ENCODE measurements around the gene TNNT3. TPM values are rescaled to one million over a fixed set of nuclear protein-coding genes. Genes with fewer than 3 reads are reported as not detected.
"Not testable (repeated sequence)": the region's sequence is repeated elsewhere in the genome, so short reads cannot be mapped to it uniquely, and the experiment has no call there.

TNNT3 gene
- total RNA-seq, 1 experiment from 2014 or later, result 0.88 TPM

DNA sequence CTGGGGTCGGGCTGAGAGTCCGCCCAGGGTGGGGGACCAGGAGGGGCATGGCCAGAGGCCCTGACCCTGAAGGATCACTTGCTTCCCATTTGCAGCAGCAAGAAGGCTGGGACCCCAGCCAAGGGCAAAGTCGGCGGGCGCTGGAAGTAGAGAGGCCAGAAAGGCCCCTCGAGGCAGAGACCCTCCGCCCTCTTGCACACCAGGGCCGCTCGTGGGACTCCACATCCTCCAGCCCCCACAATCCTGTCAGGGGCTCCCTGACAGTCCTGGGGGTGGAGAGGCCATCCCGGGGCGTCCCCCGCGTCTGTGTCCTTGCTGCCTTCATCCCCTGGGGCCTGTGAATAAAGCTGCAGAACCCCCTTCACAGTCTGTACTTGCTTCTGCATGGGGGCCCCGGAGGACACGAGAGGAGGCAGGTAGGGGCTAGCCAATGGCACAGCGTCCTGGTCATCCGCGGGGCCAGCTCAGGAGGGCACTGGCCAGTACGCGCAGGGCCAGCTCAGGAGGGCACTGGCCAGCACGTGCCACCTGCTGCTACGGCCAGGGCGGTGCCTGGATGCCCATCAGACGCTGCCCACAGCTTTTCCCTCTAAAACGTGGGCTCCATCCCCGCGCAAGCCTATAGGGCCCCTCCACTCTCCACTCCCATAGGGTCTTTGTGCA is 19.0 kb downstream of the TNNT3 start:
- intact Hi-C loops (cut with micrococcal nuclease; ENCODE audit: unreplicated experiment), result loop anchor here (1.0 kb wide), 2 partner anchors 23 to 27 kb away; no protein-coding TSS in a partner anchor
- no peaks in the 10 kb centered on the region for H3K4me1 Mint-ChIP-seq (ENCODE audit: low read depth, unreplicated experiment)
- H3K27ac Mint-ChIP-seq (ENCODE audit: unreplicated experiment), result no peak overlapping the region
- H3K4me3 ChIP-seq (ENCODE audit: low read depth, low read length), result no peak overlapping the region
- no peaks in the 10 kb centered on the region for H3K36me3 ChIP-seq (ENCODE audit: control insufficient read depth, insufficient read depth, low read length)
- TF ChIP-seq, protein P1, sequence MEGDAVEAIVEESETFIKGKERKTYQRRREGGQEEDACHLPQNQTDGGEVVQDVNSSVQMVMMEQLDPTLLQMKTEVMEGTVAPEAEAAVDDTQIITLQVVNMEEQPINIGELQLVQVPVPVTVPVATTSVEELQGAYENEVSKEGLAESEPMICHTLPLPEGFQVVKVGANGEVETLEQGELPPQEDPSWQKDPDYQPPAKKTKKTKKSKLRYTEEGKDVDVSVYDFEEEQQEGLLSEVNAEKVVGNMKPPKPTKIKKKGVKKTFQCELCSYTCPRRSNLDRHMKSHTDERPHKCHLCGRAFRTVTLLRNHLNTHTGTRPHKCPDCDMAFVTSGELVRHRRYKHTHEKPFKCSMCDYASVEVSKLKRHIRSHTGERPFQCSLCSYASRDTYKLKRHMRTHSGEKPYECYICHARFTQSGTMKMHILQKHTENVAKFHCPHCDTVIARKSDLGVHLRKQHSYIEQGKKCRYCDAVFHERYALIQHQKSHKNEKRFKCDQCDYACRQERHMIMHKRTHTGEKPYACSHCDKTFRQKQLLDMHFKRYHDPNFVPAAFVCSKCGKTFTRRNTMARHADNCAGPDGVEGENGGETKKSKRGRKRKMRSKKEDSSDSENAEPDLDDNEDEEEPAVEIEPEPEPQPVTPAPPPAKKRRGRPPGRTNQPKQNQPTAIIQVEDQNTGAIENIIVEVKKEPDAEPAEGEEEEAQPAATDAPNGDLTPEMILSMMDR (IDR thresholded peaks at IDR 0.05; ENCODE audit: insufficient read depth in 1 of 2, low read depth in 1 of 2, low read length in 1 of 2, severe bottlenecking in 1 of 2, unreplicated experiment in 1 of 2), result no peak
- no peaks in the 10 kb centered on the region for H3K4me1 ChIP-seq
- no peaks in the 10 kb centered on the region for H3K27me3 Mint-ChIP-seq (ENCODE audit: insufficient read depth, unreplicated experiment)
- CTCF ChIA-PET, result interaction anchor here (1.6 kb wide), 1 partner anchor 286 kb away, joined by 5 read pairs; no protein-coding TSS in a partner anchor
- peak; percentile 0 to 13 for DNase-seq
- POLR2A ChIA-PET, result no interaction called here
- no peaks in the 10 kb centered on the region for H3K9me3 ChIP-seq
- H3K4me3 Mint-ChIP-seq (ENCODE audit: unreplicated experiment), result no peak overlapping the region
- peaks cover 4% of the 10 kb centered on the region for H3K36me3 Mint-ChIP-seq (ENCODE audit: insufficient read depth, unreplicated experiment)
- H3K9me3 Mint-ChIP-seq (ENCODE audit: unreplicated experiment), result no peaks in the 10 kb centered on the region
- no TSS peak for BruUV-seq (replicated peaks)
- H3K27me3 ChIP-seq (replicated peaks; ENCODE audit: control insufficient read depth, insufficient read depth, low read length), result no peaks in the 10 kb centered on the region

DNA sequence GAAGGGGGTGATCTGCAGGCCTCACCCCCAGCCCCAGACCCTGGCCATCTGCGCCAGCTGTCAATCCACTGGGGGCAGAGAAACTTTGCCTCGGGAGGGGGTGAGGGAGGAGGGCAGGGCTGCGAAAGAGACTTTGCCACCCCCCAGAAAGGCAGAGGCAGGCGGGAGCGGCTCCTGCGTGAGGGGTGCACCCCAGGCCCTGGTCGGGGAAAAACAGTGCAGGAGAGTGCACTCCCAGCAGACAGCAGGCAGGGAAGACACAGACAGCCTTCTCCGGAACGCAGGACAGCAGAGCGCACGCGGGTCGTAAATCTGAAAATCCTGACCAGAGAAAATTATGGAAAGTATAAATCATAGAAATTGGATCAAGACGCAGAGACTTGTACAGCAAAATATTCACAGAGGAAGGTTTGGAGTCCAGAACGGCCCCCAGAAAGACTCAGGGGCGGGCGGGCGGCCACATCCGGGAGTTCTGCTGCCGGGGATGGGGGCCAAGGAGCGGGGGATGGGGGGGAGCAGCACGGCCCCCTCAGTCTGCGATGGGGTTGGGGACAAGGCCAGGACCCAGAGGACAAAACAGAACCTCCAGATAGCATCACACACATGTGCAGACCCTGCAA is 19.6 kb downstream of the TNNT3 start:
- no peak overlapping the region for H3K27ac Mint-ChIP-seq (ENCODE audit: unreplicated experiment)
- no peak overlapping the region for H3K4me3 Mint-ChIP-seq (ENCODE audit: unreplicated experiment)
- intact Hi-C loops (cut with micrococcal nuclease; ENCODE audit: unreplicated experiment), result loop anchor here (1.0 kb wide), 1 partner anchor 24 kb away; no protein-coding TSS in a partner anchor
- no peaks in the 10 kb centered on the region for H3K27me3 ChIP-seq (replicated peaks; ENCODE audit: control insufficient read depth, insufficient read depth, low read length)
- H3K27me3 Mint-ChIP-seq (ENCODE audit: insufficient read depth, unreplicated experiment), result no peaks in the 10 kb centered on the region
- no peaks in the 10 kb centered on the region for H3K4me1 Mint-ChIP-seq (ENCODE audit: low read depth, unreplicated experiment)
- peak; percentile 1 to 34 for DNase-seq
- no peaks in the 10 kb centered on the region for H3K4me1 ChIP-seq
- H3K36me3 Mint-ChIP-seq (ENCODE audit: insufficient read depth, unreplicated experiment), result peaks cover 4% of the 10 kb centered on the region
- H3K9me3 ChIP-seq, result no peaks in the 10 kb centered on the region
- no peak overlapping the region for H3K4me3 ChIP-seq (ENCODE audit: low read depth, low read length)
- H3K36me3 ChIP-seq (ENCODE audit: control insufficient read depth, insufficient read depth, low read length), result no peaks in the 10 kb centered on the region
- H3K9me3 Mint-ChIP-seq (ENCODE audit: unreplicated experiment), result no peaks in the 10 kb centered on the region
- ChIA-PET CTCF (interaction anchor here (1.6 kb wide), 1 partner anchor 286 kb away, joined by 5 read pairs; no protein-coding TSS in a partner anchor), POLR2A (no interaction called here)
- no TSS peak for BruUV-seq (replicated peaks)
- TF ChIP-seq, protein P1 (IDR thresholded peaks at IDR 0.05; ENCODE audit: insufficient read depth in 1 of 2, low read depth in 1 of 2, low read length in 1 of 2, severe bottlenecking in 1 of 2, unreplicated experiment in 1 of 2), result no peak

DNA sequence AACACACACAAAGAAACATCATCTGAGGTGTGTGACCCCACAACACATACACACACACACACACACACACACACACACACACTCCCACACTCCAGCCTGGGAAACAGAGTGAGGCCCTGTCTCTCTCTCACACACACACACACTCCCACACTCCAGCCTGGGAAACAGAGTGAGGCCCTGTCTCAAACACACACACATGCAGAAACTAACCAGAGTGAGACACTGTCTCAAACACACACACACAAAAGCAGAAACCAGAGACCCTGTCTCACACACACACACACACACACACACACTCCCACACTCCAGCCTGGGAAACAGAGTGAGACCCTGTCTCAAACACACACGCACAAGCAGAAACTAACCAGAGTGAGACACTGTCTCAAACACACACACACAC is 20.3 kb downstream of the TNNT3 start:
- POLR2A ChIA-PET; CTCF ChIA-PET; H3K4me1 Mint-ChIP-seq (ENCODE audit: low read depth, unreplicated experiment); H3K36me3 Mint-ChIP-seq (ENCODE audit: insufficient read depth, unreplicated experiment); H3K36me3 ChIP-seq (ENCODE audit: control insufficient read depth, insufficient read depth, low read length); H3K4me1 ChIP-seq; H3K9me3 Mint-ChIP-seq (ENCODE audit: unreplicated experiment); H3K4me3 Mint-ChIP-seq (ENCODE audit: unreplicated experiment); H3K9me3 ChIP-seq; H3K27me3 Mint-ChIP-seq (ENCODE audit: insufficient read depth, unreplicated experiment); BruUV-seq (replicated peaks); H3K27ac Mint-ChIP-seq (ENCODE audit: unreplicated experiment); H3K27me3 ChIP-seq (replicated peaks; ENCODE audit: control insufficient read depth, insufficient read depth, low read length); H3K4me3 ChIP-seq (ENCODE audit: low read depth, low read length): not testable (repeated sequence)
- intact Hi-C loops (cut with micrococcal nuclease; ENCODE audit: unreplicated experiment), result loop anchor here (1.0 kb wide), 1 partner anchor 24 kb away; no protein-coding TSS in a partner anchor
- DNase-seq, result peak in 1 of 2 experiments; percentile 19

Data from Caco-2 (cell line).